GM12892 (cell line): Measurements from ENCODE around the gene LIFR.

Experiments used
- POLR2A ChIP-seq: IDR thresholded peaks from 2 replicates; pipeline ENCODE4 v1.6.1; 2011; ENCODE audit warnings: low read depth, low read length, control low read depth
- POLR2AphosphoS5 ChIP-seq: IDR thresholded peaks from 2 replicates; pipeline ENCODE4 v1.6.1; 2011; ENCODE audit warnings: low read depth, low read length, control low read depth
- TAF1 ChIP-seq: IDR thresholded peaks from 2 replicates; pipeline ENCODE4 v1.6.1; 2011; ENCODE audit warnings: low read depth, mild to moderate bottlenecking, control low read depth, low read length, borderline replicate concordance

- no peak for TF ChIP-seq POLR2A
- TF ChIP-seq TAF1, result no peak
- no peak for TF ChIP-seq POLR2AphosphoS5
These were observed 47.2 kb upstream of the LIFR start for GRCh38 chr5:38603691-38604090.
